GM21737 (cell line): ENCODE data around the gene NDUFA1.
"Not testable (repeated sequence)": the region's sequence is repeated elsewhere in the genome, so short reads cannot be mapped to it uniquely, and the experiment has no call there.

ENCODE experiments used
- ATAC-seq: cut with Tn5 transposase; IDR thresholded peaks from one replicate; pipeline ENCODE4 v1.9.1; 2021; ENCODE audit warnings: mild to moderate bottlenecking, moderate library complexity; ENCODE audit not compliant: unreplicated experiment

NDUFA1 gene

DNA sequence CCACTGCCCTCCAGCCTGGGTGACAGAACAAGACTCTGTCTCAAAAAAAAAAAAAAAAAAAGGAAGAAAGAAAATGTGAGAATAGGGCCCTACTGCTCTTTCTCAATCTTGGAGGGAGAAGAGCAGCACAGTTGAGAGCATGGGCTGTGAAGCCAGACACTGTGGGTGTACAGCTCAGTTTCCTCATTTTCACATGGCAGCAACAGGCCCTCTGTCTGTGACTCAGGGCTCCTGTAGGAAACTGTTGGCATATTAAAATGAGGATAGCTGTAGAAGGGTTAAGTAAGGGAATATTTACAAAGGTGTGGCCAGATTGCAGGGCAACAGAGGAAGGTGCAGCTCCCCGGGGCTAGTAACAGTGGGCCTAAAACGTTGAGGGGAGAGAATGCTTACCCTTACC lies 27.5 kb downstream of the NDUFA1 start:
- ATAC-seq = no peak

DNA sequence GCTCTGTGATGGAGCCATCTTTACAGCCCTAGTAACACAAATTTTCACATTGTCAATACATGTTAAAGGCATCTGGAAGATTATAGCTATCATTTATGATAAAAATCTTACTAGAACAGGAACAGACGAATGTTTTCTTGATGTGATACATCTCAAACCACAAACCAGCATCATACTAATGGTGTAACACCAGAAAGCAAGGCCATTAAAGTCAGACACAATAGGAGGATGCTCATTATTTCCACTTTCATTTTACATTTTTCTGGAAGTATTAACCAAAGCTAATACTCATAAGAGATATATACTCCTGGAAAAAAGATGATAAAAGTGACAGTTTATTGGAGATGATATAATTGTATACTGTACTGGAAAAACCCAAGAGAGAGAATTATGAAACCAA lies 29.3 kb downstream of the NDUFA1 start:
- ATAC-seq = no peak

DNA sequence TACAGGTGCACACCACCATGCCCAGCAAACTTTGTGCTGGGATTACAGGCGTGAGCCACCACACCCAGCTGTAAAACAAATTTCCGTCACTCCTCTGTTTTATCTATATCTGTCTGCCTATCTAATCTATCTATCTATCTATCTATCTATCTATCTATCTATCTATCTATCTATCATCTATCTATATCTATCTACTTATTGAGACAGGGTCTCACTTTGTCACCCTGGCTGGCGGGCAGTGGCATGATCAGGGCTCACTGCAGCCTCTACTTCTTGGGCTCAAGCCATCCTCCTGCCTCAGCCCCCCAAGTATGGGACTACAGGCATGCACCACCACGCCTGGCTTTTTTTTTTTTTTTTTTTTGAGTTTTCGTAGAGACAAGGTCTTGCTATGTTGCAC lies 44.7 kb downstream of the NDUFA1 start:
- ATAC-seq = no peak

DNA sequence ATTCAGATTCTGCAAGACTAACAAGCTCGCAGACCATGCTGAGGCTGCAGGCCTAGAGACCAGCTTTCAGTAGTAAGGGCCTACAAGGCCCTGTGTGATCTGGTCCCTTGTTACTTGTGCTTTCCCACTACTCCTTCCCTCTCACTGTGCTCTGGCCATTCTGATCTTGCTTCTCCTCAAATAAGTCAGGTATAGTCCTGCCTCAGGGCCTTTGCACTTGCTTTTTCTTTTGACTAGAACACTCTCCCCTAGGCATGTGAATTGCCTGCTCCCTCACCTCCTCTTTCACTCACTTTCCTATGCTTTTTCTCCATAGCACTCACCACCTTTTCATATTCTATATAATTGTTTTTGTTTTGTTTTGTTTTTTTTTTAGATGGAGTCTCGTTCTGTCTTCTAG lies 46.2 kb downstream of the NDUFA1 start:
- ATAC-seq = no peak

DNA sequence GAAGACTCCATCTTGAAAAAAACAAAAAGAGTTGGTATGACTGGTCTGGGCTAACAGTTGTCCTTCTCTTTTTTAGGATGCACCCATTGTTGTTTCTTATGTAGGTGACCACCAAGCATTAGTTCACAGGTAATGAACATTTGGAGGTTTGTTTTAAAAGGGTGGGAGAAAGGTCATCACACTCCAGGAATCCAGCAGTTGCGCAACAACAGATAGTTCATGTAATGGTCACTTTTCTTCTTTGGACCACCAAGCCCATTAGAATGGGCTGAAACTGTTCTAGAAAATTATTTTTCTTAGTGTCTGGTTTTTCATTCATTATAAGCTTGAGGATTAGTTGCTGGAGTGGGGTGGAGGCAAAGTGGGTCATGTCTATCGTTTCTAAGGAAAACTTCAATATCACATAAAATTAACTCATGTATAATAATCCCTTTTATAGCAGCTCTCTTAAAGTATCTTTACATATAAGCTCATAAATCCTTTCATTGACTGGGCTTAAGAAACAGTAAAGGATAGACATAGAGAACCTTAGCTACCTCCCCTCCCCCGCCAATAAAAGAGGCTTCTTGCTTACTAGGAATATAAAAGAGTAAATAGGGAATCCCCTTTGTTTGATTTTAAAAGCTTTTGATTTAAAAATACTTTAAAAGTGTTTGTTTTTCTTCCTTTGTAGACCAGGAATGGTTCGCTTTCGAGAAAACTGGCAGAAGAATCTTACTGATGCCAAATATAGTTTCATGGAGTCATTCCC lies 48.4 kb downstream of the NDUFA1 start:
- no peak for ATAC-seq

DNA sequence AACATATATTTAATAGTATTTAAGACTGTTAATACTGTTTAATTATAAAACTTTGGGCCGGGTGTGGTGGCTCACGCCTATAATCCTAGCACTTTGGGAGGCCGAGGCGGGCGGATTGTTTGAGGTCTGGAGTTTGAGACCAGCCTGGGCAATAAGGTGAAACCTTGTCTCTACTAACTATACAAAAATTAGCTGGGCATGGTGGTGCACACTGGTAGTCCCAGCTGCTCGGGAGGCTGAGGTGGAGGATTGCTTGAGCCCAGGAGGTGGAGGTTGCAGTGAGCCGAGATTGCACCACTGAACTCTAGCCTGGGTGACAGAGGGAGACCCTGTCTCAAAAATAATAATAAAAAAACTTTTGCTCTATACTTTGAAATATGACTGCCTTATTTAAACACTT lies 50.8 kb downstream of the NDUFA1 start:
- not testable (repeated sequence) for ATAC-seq
